Epithelial cell of esophagus (primary cell): ENCODE measurements around the gene HEXB.

Experiments used
- DNase-seq: peaks from one replicate; pipeline ENCODE4 v3.0.0; 2010; ENCODE audit warnings: low read depth
- H3K4me3 ChIP-seq: 2 replicates; pipeline ENCODE4 v1.5.1; 2011; ENCODE audit warnings: mild to moderate bottlenecking, low read length, control low read depth
- CTCF ChIP-seq: IDR thresholded peaks from 2 replicates; pipeline ENCODE4 v1.5.1; 2011; ENCODE audit warnings: low read depth, mild to moderate bottlenecking, low read length, control low read depth, inconsistent platforms; ENCODE audit not compliant: insufficient read depth; ENCODE audit errors: missing control alignments

HEXB gene

GRCh38 chr5:74657165-74657564 is 27.9 kb upstream of the HEXB start:
- no peak for TF ChIP-seq CTCF
- no peak overlapping the region for H3K4me3 ChIP-seq
- DNase-seq: no peak

- no peak for DNase-seq
- H3K4me3 ChIP-seq: no peak overlapping the region
- TF ChIP-seq CTCF: no peak
Observed at GRCh38 chr5:74659172-74659571, 25.9 kb upstream of the HEXB start.

- TF ChIP-seq CTCF: no peak
- no peak overlapping the region for H3K4me3 ChIP-seq
- no peak for DNase-seq
Observed at GRCh38 chr5:74660140-74660539, 24.9 kb upstream of the HEXB start.

GRCh38 chr5:74660873-74661272 is 24.2 kb upstream of the HEXB start:
- TF ChIP-seq CTCF: no peak

GRCh38 chr5:74664551-74664950 is 20.5 kb upstream of the HEXB start:
- DNase-seq: no peak
- TF ChIP-seq CTCF: no peak
- H3K4me3 ChIP-seq: no peak overlapping the region

More at GRCh38 chr5:74660873-74661272, 24.2 kb upstream of the HEXB start:
- no peak for DNase-seq
- H3K4me3 ChIP-seq: no peak overlapping the region

- DNase-seq: no peak
- TF ChIP-seq CTCF: no peak
- H3K4me3 ChIP-seq: no peak overlapping the region
Observed at GRCh38 chr5:74665273-74665672, 19.8 kb upstream of the HEXB start.

- DNase-seq: no peak
- TF ChIP-seq CTCF: no peak
- no peak overlapping the region for H3K4me3 ChIP-seq
Observed at GRCh38 chr5:74665816-74666215, 19.2 kb upstream of the HEXB start.
